Measurements from ENCODE around the gene USE1.

- TF ChIP-seq ELK1 (IDR thresholded peaks at IDR 0.05; ENCODE audit: low read depth, low read length) (no peak), POLR2A (IDR thresholded peaks at IDR 0.05; ENCODE audit: low read length) (no peak), CTCF (IDR thresholded peaks at IDR 0.05) (no peak), RFX5 (IDR thresholded peaks at IDR 0.05) (no peak)
Observed at GRCh38 chr19:17240062-17240752, 25.1 kb downstream of the USE1 start.
